HCT116 (cell line): Measurements from ENCODE around the gene TEKT2.
A peak's percentile ranks its signal among the peaks of the same experiment; 100 is the strongest.

Experiments used
- EZH2 ChIP-seq: fragments of 200-600 bp; sonication (generic); IDR thresholded peaks from 2 replicates; pipeline ENCODE4 v1.6.1; 2017; ENCODE audit warnings: antibody characterized with exemption, mixed run types
- JUND ChIP-seq: IDR thresholded peaks from 2 replicates; pipeline ENCODE4 v1.6.1; 2012
- POLR2A ChIP-seq: IDR thresholded peaks from 2 replicates; pipeline ENCODE4 v1.7.0; 2011; ENCODE audit warnings: borderline replicate concordance; ENCODE audit not compliant: insufficient read depth, insufficient read length; ENCODE audit errors: extremely low read depth
- RAD21 ChIP-seq: IDR thresholded peaks from 2 replicates; pipeline ENCODE4 v1.6.1; 2012; ENCODE audit warnings: low read depth, mild to moderate bottlenecking
- TF ChIP-seq, protein P1 (sequence below), 3 experiments: fragments of 200-600 bp in 1 of 3; sonication (generic) in 1 of 3; IDR thresholded peaks in 2 of 3; conservative IDR thresholded peaks in 1 of 3; 2 replicates each; pipeline ENCODE4 v1.5.1; 2012 to 2017; ENCODE audit warnings: low read depth in 2 of 3, low read length in 2 of 3, antibody characterized with exemption in 1 of 3, borderline replicate concordance in 1 of 3, control low read depth in 1 of 3, mild to moderate bottlenecking in 1 of 3, mixed read lengths in 1 of 3, mixed run types in 1 of 3, moderate library complexity in 1 of 3; ENCODE audit not compliant: insufficient read depth in 1 of 3

GRCh38 chr1:36099681-36100341, 15.9 kb downstream of the TEKT2 start:
- TF ChIP-seq EZH2 (no peak), POLR2A (no peak), RAD21 (peak; percentile 93), JUND (no peak)
- TF ChIP-seq, protein P1, sequence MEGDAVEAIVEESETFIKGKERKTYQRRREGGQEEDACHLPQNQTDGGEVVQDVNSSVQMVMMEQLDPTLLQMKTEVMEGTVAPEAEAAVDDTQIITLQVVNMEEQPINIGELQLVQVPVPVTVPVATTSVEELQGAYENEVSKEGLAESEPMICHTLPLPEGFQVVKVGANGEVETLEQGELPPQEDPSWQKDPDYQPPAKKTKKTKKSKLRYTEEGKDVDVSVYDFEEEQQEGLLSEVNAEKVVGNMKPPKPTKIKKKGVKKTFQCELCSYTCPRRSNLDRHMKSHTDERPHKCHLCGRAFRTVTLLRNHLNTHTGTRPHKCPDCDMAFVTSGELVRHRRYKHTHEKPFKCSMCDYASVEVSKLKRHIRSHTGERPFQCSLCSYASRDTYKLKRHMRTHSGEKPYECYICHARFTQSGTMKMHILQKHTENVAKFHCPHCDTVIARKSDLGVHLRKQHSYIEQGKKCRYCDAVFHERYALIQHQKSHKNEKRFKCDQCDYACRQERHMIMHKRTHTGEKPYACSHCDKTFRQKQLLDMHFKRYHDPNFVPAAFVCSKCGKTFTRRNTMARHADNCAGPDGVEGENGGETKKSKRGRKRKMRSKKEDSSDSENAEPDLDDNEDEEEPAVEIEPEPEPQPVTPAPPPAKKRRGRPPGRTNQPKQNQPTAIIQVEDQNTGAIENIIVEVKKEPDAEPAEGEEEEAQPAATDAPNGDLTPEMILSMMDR (IDR thresholded peaks at IDR 0.05 in 2 of 3, conservative IDR thresholded peaks at IDR 0.05 in 1 of 3; ENCODE audit: borderline replicate concordance in 1 of 3, insufficient read depth in 1 of 3, low read depth in 2 of 3, low read length in 2 of 3): peak; percentile 81 to 87 (median 84)
